B cell (primary cell): ENCODE results near the gene DENND1C. TPM values are rescaled to one million over a fixed set of nuclear protein-coding genes. Genes with fewer than 3 reads are reported as not detected.

ENCODE experiments used
- ATAC-seq: fragments of 200-7000 bp; cut with Tn5 transposase; one replicate; pipeline ENCODE4 v1.10.0; 2021; ENCODE audit warnings: low read depth, mild to moderate bottlenecking, moderate number of reproducible peaks, moderate library complexity
- CTCF ChIA-PET: fragments of 350-600 bp; sonication (Branson Sonifier 250); formaldehyde crosslinking; loops from one replicate; lab custom pipeline; 2021; ENCODE audit warnings: antibody characterized with exemption, inconsistent platforms; lab: Charles Lee
- POLR2A ChIA-PET: fragments of 350-600 bp; sonication (Branson Sonifier 250); formaldehyde crosslinking; loops from one replicate; lab custom pipeline; 2021; ENCODE audit warnings: antibody characterized with exemption; lab: Charles Lee
- DNase-seq: peaks from one replicate; pipeline ENCODE4 v3.0.0; 2013
- H2AFZ ChIP-seq: 2 replicates; pipeline ENCODE4 v1.6.1; 2012; ENCODE audit warnings: mild to moderate bottlenecking, low read depth, low read length; ENCODE audit not compliant: insufficient read depth, poor library complexity, severe bottlenecking
- H3K27ac ChIP-seq, 2 donors: 1 replicate in 1 of 2; 2 replicates in 1 of 2; pipeline ENCODE4 v1.5.1; 2012 to 2013; ENCODE audit warnings: low read length in 2 of 2, mild to moderate bottlenecking in 2 of 2, moderate library complexity in 1 of 2
- H3K27me3 ChIP-seq, 4 experiments: fragments of 200-600 bp in 1 of 4; sonication (generic) in 1 of 4; replicated peaks in 1 of 4; 1 replicate in 2 of 4; 2 replicates in 2 of 4; pipeline versions ENCODE4 v1.6.1 to v1.7.0; 2013 to 2016; ENCODE audit warnings: low read length in 3 of 4, mild to moderate bottlenecking in 2 of 4, mixed read lengths in 1 of 4, moderate library complexity in 1 of 4; ENCODE audit not compliant: insufficient read depth in 4 of 4, control insufficient read depth in 3 of 4; ENCODE audit errors: control extremely low read depth in 1 of 4
- H3K36me3 ChIP-seq, 2 experiments: replicated peaks in 1 of 2; 1 replicate in 1 of 2; 2 replicates in 1 of 2; pipeline versions ENCODE4 v1.6.1 to v1.7.1; 2013; ENCODE audit warnings: low read length in 1 of 2; ENCODE audit not compliant: insufficient read depth in 2 of 2, control insufficient read depth in 1 of 2; ENCODE audit errors: control extremely low read depth in 1 of 2, extremely low read depth in 1 of 2
- H3K4me1 ChIP-seq, 2 donors: fragments of 200-600 bp in 1 of 2; sonication (generic) in 1 of 2; 1 replicate in 1 of 2; 2 replicates in 1 of 2; pipeline versions ENCODE4 v1.5.1 to v1.6.1; 2013 to 2017; ENCODE audit warnings: low read length in 2 of 2; ENCODE audit not compliant: control insufficient read depth in 2 of 2, insufficient read depth in 2 of 2
- H3K4me2 ChIP-seq: replicated peaks from 2 replicates; pipeline ENCODE3; 2012; ENCODE audit warnings: mild to moderate bottlenecking, low read depth, low read length; ENCODE audit not compliant: poor library complexity, severe bottlenecking
- H3K4me3 ChIP-seq, 5 experiments: fragments of 200-600 bp in 1 of 5; sonication (generic) in 1 of 5; 1 replicate in 3 of 5; 2 replicates in 2 of 5; pipeline versions ENCODE4 v1.5.1 to v1.7.0; 2011 to 2016; ENCODE audit warnings: low read length in 4 of 5, mild to moderate bottlenecking in 4 of 5, low read depth in 2 of 5, control low read depth in 1 of 5, moderate library complexity in 1 of 5; ENCODE audit not compliant: insufficient read depth in 1 of 5; ENCODE audit errors: control extremely low read depth in 1 of 5, extremely low read depth in 1 of 5
- H3K79me2 ChIP-seq: fragments of 200-600 bp; sonication (generic); one replicate; pipeline ENCODE4 v1.6.0; 2016; ENCODE audit warnings: low read length; ENCODE audit not compliant: control insufficient read depth, insufficient read depth
- H3K9ac ChIP-seq: fragments of 200-600 bp; sonication (generic); 2 replicates; pipeline ENCODE4 v1.6.1; 2017; ENCODE audit warnings: mild to moderate bottlenecking, low read length, moderate library complexity
- H3K9me3 ChIP-seq, 3 donors: one replicate each; pipeline versions ENCODE4 v1.6.1 to v1.7.1; 2013; ENCODE audit warnings: low read length in 2 of 3; ENCODE audit not compliant: control insufficient read depth in 2 of 3, insufficient read depth in 1 of 3; ENCODE audit errors: control extremely low read depth in 1 of 3
- H4K20me1 ChIP-seq: 2 replicates; pipeline ENCODE4 v1.6.0; 2012; ENCODE audit warnings: mild to moderate bottlenecking, low read length; ENCODE audit not compliant: insufficient read depth, control insufficient read depth, poor library complexity, severe bottlenecking
- H3K27ac Mint-ChIP-seq: one replicate; pipeline ENCODE4 v1.8.0; 2021; ENCODE audit warnings: mixed read lengths
- H3K27me3 Mint-ChIP-seq: one replicate; pipeline ENCODE4 v1.8.0; 2021; ENCODE audit warnings: mixed read lengths
- H3K4me1 Mint-ChIP-seq: one replicate; pipeline ENCODE4 v1.8.0; 2021; ENCODE audit warnings: mixed read lengths
- H3K4me3 Mint-ChIP-seq: one replicate; pipeline ENCODE4 v1.8.0; 2021; ENCODE audit warnings: mixed read lengths
- H3K9me3 Mint-ChIP-seq: one replicate; pipeline ENCODE4 v1.8.0; 2022; ENCODE audit warnings: mixed read lengths; ENCODE audit not compliant: insufficient read depth
- EZH2 ChIP-seq: IDR thresholded peaks from 2 replicates; pipeline ENCODE4 v1.6.1; 2012; ENCODE audit warnings: borderline replicate concordance, low read depth, mild to moderate bottlenecking, moderate library complexity, low read length; ENCODE audit not compliant: insufficient read depth, poor library complexity, severe bottlenecking
- WGBS: methylation state at CpG from one replicate; pipeline ENCODE4 v1.1.5; 2013; ENCODE audit warnings: missing lambda C conversion rate; ENCODE audit not compliant: insufficient coverage; 5-methylcytosine and 5-hydroxymethylcytosine counted together
- intact Hi-C: fragments of 100-400 bp; cut with micrococcal nuclease; formaldehyde crosslinking; loops from one replicate; pipeline ENCODE4 v1.10.0; 2022
- polyA plus RNA-seq: library from polyadenylated mRNA; depleted of rRNA; stranded (reverse); fragments of >200 nt; gene quantifications from 2 replicates; pipeline ENCODE4 v1.2.3, GENCODE V29; 2012
- total RNA-seq, 2 donors: library from RNA; stranded (reverse); fragments of 120-200 nt in 1 of 2; gene quantifications; 1 replicate in 1 of 2; 2 replicates in 1 of 2; pipeline versions ENCODE4 v1.2.3 to v1.2.4, GENCODE V29; 2013 to 2022
- TF ChIP-seq, protein P1 (sequence below): fragments of 200-600 bp; IDR thresholded peaks from one replicate; pipeline ENCODE4 v1.8.0; 2022; ENCODE audit warnings: antibody characterized with exemption, mild to moderate bottlenecking

DENND1C gene
- total and polyA plus RNA-seq, 2 donors (not counting 1 experiment from before 2014, with no cell fraction given): 119 to 132 TPM

DNA sequence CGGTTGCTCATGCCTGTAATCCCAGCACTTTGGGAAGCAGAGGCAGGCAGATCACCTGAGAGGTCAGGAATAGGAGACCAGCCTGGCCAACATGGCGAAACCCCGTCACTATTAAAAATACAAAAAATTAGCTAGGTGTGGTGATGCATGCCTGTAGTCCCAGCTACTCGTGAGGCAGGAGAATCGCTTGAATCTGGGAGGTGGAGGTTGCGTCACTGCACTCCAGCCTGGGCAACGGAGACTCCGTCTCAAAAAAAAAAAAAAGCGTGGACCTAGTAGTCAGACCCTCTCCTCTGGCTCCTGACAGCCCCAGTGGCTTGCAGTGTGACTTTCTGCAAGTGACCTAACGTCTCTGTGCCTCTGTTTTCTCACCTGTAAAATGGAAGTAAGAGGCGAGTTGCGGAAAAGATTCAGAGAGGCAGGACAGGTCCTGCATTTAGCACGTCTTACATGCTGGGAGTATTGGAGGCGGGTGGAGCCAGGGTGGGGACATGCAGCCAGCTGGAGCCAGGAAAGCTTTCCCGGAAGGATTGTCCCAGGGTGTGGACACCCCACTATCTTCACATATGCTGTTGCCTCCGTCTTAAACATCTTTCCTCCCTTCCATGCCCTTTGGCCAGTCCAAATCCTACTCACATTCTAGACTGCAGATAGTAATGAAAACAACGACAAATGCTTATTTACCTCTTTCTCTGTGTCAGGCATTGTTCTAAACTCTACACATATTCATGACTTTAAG is 17.6 kb upstream of the DENND1C start:
- H3K27ac Mint-ChIP-seq: no peak overlapping the region

More for the DNA sequence above, 17.6 kb upstream of the DENND1C start:
- Histone ChIP-seq H3K79me2 (no peaks in the 10 kb centered on the region), H3K4me1 (peaks cover 13 to 16% of the 10 kb centered on the region in 2 donors), H3K36me3 (no peaks in the 10 kb centered on the region), H3K27me3 (peaks cover 0 to 17% (median 3%) of the 10 kb centered on the region in 4 experiments), H3K4me3 (no peak overlapping the region), H3K4me2 (no peak overlapping the region), H2AFZ (no peak overlapping the region), H4K20me1 (no peaks in the 10 kb centered on the region), H3K27ac (no peak overlapping the region), H3K9ac (no peak overlapping the region), H3K9me3 (peaks cover 0 to 2% (median 0%) of the 10 kb centered on the region in 3 donors)
- POLR2A ChIA-PET: interaction anchor here (0.7 kb wide), 1 partner anchor 361 kb away, joined by 5 read pairs; no protein-coding TSS in a partner anchor
- Mint-ChIP-seq H3K9me3 (no peaks in the 10 kb centered on the region), H3K4me3 (no peak overlapping the region), H3K27me3 (peaks cover 3% of the 10 kb centered on the region), H3K4me1 (peaks cover 12% of the 10 kb centered on the region)
- intact Hi-C loops: no loop called here
- DNase-seq: no peak
- no peak for ATAC-seq
- TF ChIP-seq, protein P1, sequence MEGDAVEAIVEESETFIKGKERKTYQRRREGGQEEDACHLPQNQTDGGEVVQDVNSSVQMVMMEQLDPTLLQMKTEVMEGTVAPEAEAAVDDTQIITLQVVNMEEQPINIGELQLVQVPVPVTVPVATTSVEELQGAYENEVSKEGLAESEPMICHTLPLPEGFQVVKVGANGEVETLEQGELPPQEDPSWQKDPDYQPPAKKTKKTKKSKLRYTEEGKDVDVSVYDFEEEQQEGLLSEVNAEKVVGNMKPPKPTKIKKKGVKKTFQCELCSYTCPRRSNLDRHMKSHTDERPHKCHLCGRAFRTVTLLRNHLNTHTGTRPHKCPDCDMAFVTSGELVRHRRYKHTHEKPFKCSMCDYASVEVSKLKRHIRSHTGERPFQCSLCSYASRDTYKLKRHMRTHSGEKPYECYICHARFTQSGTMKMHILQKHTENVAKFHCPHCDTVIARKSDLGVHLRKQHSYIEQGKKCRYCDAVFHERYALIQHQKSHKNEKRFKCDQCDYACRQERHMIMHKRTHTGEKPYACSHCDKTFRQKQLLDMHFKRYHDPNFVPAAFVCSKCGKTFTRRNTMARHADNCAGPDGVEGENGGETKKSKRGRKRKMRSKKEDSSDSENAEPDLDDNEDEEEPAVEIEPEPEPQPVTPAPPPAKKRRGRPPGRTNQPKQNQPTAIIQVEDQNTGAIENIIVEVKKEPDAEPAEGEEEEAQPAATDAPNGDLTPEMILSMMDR: no peak
- no peak for TF ChIP-seq EZH2
- 97% methylated on average over 12 of the region's 17 CpGs for WGBS
- CTCF ChIA-PET: interaction anchor here (0.9 to 1.0 kb wide), 2 partner anchors 10 to 17 kb away, joined by 3 to 4 read pairs; no protein-coding TSS in a partner anchor
